DND-41 (cell line): ENCODE results near the gene SLC39A8.
"Not testable (repeated sequence)": the region's sequence is repeated elsewhere in the genome, so short reads cannot be mapped to it uniquely, and the experiment has no call there.

Source experiments
- CTCF ChIP-seq: IDR thresholded peaks from 2 replicates; pipeline ENCODE4 v1.5.1; 2012; ENCODE audit warnings: borderline replicate concordance, low read length, moderate library complexity, mild to moderate bottlenecking; ENCODE audit not compliant: poor library complexity, severe bottlenecking; ENCODE audit errors: extremely low read depth
- EZH2 ChIP-seq: IDR thresholded peaks from 3 replicates; pipeline ENCODE4 v1.6.1; 2012; ENCODE audit warnings: borderline replicate concordance, low read depth, mild to moderate bottlenecking, moderate library complexity, low read length, inconsistent platforms; ENCODE audit not compliant: severe bottlenecking

- TF ChIP-seq CTCF, EZH2: not testable (repeated sequence)
Measured at GRCh38 chr4:102380253-102380652, 35.0 kb upstream of the SLC39A8 start.
